C4-2B (cell line): ENCODE data around the gene RAB4A.

ENCODE experiments used
- ZFX ChIP-seq: fragments of 450-650 bp; IDR thresholded peaks from 2 replicates; pipeline ENCODE4 v1.6.1; 2017
- TF ChIP-seq, protein P1 (sequence below): fragments of 450-650 bp; conservative IDR thresholded peaks from 2 replicates; pipeline ENCODE4 v1.5.1; 2017; ENCODE audit warnings: mild to moderate bottlenecking

DNA sequence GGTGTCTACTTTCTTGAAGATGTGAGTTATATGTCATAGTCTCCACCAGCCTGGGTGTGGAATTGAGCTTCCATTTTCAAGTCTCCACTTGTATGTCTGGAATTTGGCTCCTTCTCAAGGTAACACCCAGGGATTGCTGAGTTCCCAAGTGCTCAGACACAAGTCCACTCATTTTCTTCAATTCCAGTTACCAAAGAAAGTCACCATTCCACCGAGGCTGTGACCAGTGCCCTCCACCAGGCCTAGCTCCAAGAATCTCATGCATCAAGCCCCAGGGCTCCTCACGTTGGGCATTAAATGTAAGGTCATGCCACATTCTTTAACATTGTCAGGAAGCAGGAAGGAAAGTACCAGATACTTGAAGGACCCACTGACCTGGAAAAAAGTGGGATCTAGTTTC is 2.4 kb upstream of the RAB4A start:
- TF ChIP-seq, protein P1, sequence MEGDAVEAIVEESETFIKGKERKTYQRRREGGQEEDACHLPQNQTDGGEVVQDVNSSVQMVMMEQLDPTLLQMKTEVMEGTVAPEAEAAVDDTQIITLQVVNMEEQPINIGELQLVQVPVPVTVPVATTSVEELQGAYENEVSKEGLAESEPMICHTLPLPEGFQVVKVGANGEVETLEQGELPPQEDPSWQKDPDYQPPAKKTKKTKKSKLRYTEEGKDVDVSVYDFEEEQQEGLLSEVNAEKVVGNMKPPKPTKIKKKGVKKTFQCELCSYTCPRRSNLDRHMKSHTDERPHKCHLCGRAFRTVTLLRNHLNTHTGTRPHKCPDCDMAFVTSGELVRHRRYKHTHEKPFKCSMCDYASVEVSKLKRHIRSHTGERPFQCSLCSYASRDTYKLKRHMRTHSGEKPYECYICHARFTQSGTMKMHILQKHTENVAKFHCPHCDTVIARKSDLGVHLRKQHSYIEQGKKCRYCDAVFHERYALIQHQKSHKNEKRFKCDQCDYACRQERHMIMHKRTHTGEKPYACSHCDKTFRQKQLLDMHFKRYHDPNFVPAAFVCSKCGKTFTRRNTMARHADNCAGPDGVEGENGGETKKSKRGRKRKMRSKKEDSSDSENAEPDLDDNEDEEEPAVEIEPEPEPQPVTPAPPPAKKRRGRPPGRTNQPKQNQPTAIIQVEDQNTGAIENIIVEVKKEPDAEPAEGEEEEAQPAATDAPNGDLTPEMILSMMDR = no peak
- no peak for TF ChIP-seq ZFX
